Keratinocyte (primary cell): ENCODE measurements around the gene ROR2. TPM values are rescaled to one million over a fixed set of nuclear protein-coding genes. Genes with fewer than 3 reads are reported as not detected.

Source experiments
- DNase-seq: peaks from one replicate; pipeline ENCODE4 v3.0.0-alpha.2; 2011; ENCODE audit warnings: low read depth, missing footprints, low spot score
- FAIRE-seq: peaks from 2 replicates; lab custom pipeline; 2011; peaks lifted over from hg19 to GRCh38; lab: Jason Lieb, UNC
- H2AFZ ChIP-seq: 2 replicates; pipeline ENCODE4 v1.6.0; 2012; ENCODE audit warnings: low read length, control low read depth, inconsistent platforms; ENCODE audit not compliant: control insufficient read depth
- H3K27ac ChIP-seq: 2 replicates; pipeline ENCODE4 v1.5.1; 2011; ENCODE audit warnings: low read length; ENCODE audit not compliant: control insufficient read depth, insufficient read depth
- H3K27me3 ChIP-seq: 3 replicates; pipeline ENCODE4 v1.6.0; 2011; ENCODE audit warnings: low read length; ENCODE audit not compliant: control insufficient read depth, insufficient read depth; ENCODE audit errors: extremely low read depth
- H3K36me3 ChIP-seq, 2 experiments: 2 replicates in 1 of 2; 3 replicates in 1 of 2; pipeline ENCODE4 v1.5.1; 2011; ENCODE audit warnings: low read length in 2 of 2, mild to moderate bottlenecking in 1 of 2; ENCODE audit not compliant: control insufficient read depth in 2 of 2, insufficient read depth in 2 of 2; ENCODE audit errors: extremely low read depth in 1 of 2
- H3K4me1 ChIP-seq: 3 replicates; pipeline ENCODE4 v1.5.1; 2011; ENCODE audit warnings: low read length; ENCODE audit not compliant: control insufficient read depth, insufficient read depth; ENCODE audit errors: extremely low read depth
- H3K4me2 ChIP-seq: 3 replicates; pipeline ENCODE4 v1.6.0; 2011; ENCODE audit warnings: low read depth, low read length; ENCODE audit not compliant: control insufficient read depth, insufficient read depth; ENCODE audit errors: extremely low read depth
- H3K4me3 ChIP-seq, 3 experiments: fragments of 200-600 bp in 1 of 3; sonication (generic) in 1 of 3; 2 replicates in 2 of 3; 3 replicates in 1 of 3; pipeline ENCODE4 v1.5.1; 2011 to 2016; ENCODE audit warnings: low read length in 3 of 3, mild to moderate bottlenecking in 3 of 3, control low read depth in 2 of 3, inconsistent platforms in 1 of 3, low read depth in 1 of 3, mixed read lengths in 1 of 3, mixed run types in 1 of 3, moderate library complexity in 1 of 3; ENCODE audit not compliant: control insufficient read depth in 2 of 3, insufficient read depth in 2 of 3; ENCODE audit errors: extremely low read depth in 1 of 3
- H3K79me2 ChIP-seq: 2 replicates; pipeline ENCODE4 v1.6.0; 2012; ENCODE audit warnings: low read length; ENCODE audit not compliant: control insufficient read depth, insufficient read depth
- H3K9ac ChIP-seq: 3 replicates; pipeline ENCODE4 v1.6.0; 2011; ENCODE audit warnings: low read length; ENCODE audit not compliant: control insufficient read depth, insufficient read depth; ENCODE audit errors: extremely low read depth
- H3K9me1 ChIP-seq: 3 replicates; pipeline ENCODE4 v1.6.0; 2011; ENCODE audit warnings: low read length; ENCODE audit not compliant: control insufficient read depth, insufficient read depth; ENCODE audit errors: extremely low read depth
- H3K9me3 ChIP-seq: 2 replicates; pipeline ENCODE4 v1.5.1; 2012; ENCODE audit warnings: low read depth, low read length; ENCODE audit not compliant: control insufficient read depth
- H4K20me1 ChIP-seq: 3 replicates; pipeline ENCODE4 v1.6.0; 2011; ENCODE audit warnings: low read length; ENCODE audit not compliant: control insufficient read depth, insufficient read depth; ENCODE audit errors: extremely low read depth
- EZH2 ChIP-seq: IDR thresholded peaks from one replicate; pipeline ENCODE4 v1.6.1; 2012; ENCODE audit warnings: inconsistent platforms, mild to moderate bottlenecking, low read length, moderate library complexity
- dilution Hi-C: fragments of 300-500 bp; cut with MboI; formaldehyde crosslinking; loops from one replicate; pipeline ENCODE4 v1.7.0; 2020; ENCODE audit warnings: low sequenced_read_pairs; ENCODE audit not compliant: extremely low pct_ligation_motif_present
- polyA plus RNA-seq, 5 experiments: library from polyadenylated mRNA; depleted of rRNA in 3 of 5; stranded (reverse) in 3 of 5; stranded (forward) in 1 of 5; unstranded in 1 of 5; fragments of >200 nt; gene quantifications; 1 replicate in 1 of 5; 2 replicates in 3 of 5; 3 replicates in 1 of 5; pipeline versions ENCODE4 v1.2.1 to v1.2.3, GENCODE V29; 2011 to 2012; ENCODE audit warnings: missing spikeins in 2 of 5, low read depth in 1 of 5, low replicate concordance in 1 of 5
- TF ChIP-seq, protein P1 (sequence below), 3 experiments: IDR thresholded peaks in 1 of 3; conservative IDR thresholded peaks in 1 of 3; optimal IDR thresholded peaks in 1 of 3; 2 replicates in 2 of 3; 3 replicates in 1 of 3; pipeline versions ENCODE3 to v1.5.1; 2011; ENCODE audit warnings: low read length in 3 of 3, mild to moderate bottlenecking in 3 of 3, moderate library complexity in 2 of 3, control low read depth in 1 of 3, inconsistent platforms in 1 of 3; ENCODE audit not compliant: insufficient read depth in 2 of 3; ENCODE audit errors: extremely low read depth in 1 of 3

The ROR2 gene
- polyA plus RNA-seq, 1 donor (not counting 4 experiments of a cell fraction or from before 2014, with no cell fraction given), result 0.22 TPM

DNA sequence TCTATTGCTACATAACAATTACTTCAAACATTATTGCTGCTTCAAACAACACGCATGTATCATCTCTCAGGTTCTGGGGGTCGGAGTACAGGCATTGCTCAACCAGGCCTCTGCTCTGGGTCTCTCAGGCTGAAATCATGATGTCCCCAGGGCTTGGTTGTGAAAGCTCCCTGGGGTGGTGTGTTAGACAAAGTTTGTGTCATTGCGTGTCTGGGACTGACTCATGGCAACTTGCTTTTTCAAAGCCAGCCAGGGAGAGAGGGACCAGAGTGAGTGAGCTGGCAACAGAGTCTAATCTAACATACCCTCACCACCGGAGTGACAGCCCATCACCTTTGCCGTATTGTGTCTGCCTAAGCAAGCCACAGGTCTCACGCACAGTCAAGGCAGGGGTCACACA lies 267.2 kb downstream of the ROR2 start:
- DNase-seq (no peak), FAIRE-seq (no peak)
- H3K9ac ChIP-seq, result no peak overlapping the region
- H3K79me2 ChIP-seq, result no peaks in the 10 kb centered on the region
- dilution Hi-C loops, result no loop called here
- H3K9me3 ChIP-seq, result no peaks in the 10 kb centered on the region
- no peaks in the 10 kb centered on the region for H4K20me1 ChIP-seq
- H3K9me1 ChIP-seq, result no peaks in the 10 kb centered on the region
- no peak overlapping the region for H2AFZ ChIP-seq
- no peaks in the 10 kb centered on the region for H3K4me1 ChIP-seq
- no peak overlapping the region for H3K4me3 ChIP-seq
- TF ChIP-seq, protein P1, sequence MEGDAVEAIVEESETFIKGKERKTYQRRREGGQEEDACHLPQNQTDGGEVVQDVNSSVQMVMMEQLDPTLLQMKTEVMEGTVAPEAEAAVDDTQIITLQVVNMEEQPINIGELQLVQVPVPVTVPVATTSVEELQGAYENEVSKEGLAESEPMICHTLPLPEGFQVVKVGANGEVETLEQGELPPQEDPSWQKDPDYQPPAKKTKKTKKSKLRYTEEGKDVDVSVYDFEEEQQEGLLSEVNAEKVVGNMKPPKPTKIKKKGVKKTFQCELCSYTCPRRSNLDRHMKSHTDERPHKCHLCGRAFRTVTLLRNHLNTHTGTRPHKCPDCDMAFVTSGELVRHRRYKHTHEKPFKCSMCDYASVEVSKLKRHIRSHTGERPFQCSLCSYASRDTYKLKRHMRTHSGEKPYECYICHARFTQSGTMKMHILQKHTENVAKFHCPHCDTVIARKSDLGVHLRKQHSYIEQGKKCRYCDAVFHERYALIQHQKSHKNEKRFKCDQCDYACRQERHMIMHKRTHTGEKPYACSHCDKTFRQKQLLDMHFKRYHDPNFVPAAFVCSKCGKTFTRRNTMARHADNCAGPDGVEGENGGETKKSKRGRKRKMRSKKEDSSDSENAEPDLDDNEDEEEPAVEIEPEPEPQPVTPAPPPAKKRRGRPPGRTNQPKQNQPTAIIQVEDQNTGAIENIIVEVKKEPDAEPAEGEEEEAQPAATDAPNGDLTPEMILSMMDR (optimal IDR thresholded peaks at IDR 0.05 in 1 of 3, IDR thresholded peaks at IDR 0.05 in 1 of 3, conservative IDR thresholded peaks at IDR 0.05 in 1 of 3; ENCODE audit: extremely low read depth in 1 of 3, insufficient read depth in 2 of 3, low read length in 3 of 3), result no peak
- no peaks in the 10 kb centered on the region for H3K27me3 ChIP-seq
- no peak overlapping the region for H3K4me2 ChIP-seq
- no peaks in the 10 kb centered on the region for H3K36me3 ChIP-seq
- no peak overlapping the region for H3K27ac ChIP-seq

DNA sequence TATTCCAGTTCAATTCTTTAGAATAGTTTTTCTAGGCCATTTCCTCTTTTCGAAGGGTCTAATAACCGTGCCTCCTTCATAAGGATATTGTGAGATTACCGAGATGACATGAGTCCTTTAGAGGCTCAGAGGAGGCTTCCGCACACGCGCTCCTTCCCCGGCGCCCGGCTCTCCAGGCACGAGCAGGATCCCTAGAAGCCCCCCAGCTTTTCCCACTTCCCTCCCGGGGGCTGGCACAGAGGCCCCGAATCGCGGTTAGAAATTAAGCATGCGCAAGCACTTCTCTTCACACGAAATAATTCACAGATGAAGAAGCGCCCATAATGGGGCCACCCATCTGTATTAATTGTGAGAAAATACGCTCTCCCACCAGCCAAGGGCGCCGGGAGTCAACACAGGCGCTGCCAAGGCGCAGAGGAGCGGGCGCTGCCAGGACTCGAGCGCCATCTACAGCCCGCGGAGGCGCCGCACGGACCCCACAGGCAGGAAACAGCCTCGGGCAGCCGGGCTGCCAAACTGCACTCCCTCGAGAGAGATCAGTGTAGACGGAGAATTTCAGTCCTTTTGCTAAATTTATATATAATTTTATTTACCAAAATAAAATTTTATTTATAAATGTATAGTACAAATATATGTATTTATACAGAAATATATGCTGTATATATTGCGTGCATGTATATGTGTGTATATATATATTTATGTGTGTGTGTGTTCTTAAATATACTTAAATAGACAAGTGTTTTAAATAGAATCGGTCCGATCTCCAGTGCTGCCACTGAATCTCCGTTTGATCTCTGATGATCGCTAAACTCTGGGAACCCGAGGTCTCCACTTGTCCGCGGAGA lies 268.3 kb downstream of the ROR2 start:
- no peaks in the 10 kb centered on the region for H3K9me3 ChIP-seq
- H3K9me1 ChIP-seq, result no peaks in the 10 kb centered on the region
- no peak overlapping the region for H3K4me3 ChIP-seq
- no peaks in the 10 kb centered on the region for H3K79me2 ChIP-seq
- no peaks in the 10 kb centered on the region for H4K20me1 ChIP-seq
- no peak overlapping the region for H3K4me2 ChIP-seq
- H3K36me3 ChIP-seq, result no peaks in the 10 kb centered on the region
- TF ChIP-seq EZH2, result no peak
- TF ChIP-seq, protein P1 (optimal IDR thresholded peaks at IDR 0.05 in 1 of 3, IDR thresholded peaks at IDR 0.05 in 1 of 3, conservative IDR thresholded peaks at IDR 0.05 in 1 of 3; ENCODE audit: extremely low read depth in 1 of 3, insufficient read depth in 2 of 3, low read length in 3 of 3), result peak; percentile 63 to 91 (median 80)
- DNase-seq (no peak), FAIRE-seq (no peak)
- H3K27me3 ChIP-seq, result no peaks in the 10 kb centered on the region
- H2AFZ ChIP-seq, result no peak overlapping the region
- dilution Hi-C loops, result no loop called here
- no peaks in the 10 kb centered on the region for H3K4me1 ChIP-seq
- no peak overlapping the region for H3K27ac ChIP-seq
- no peak overlapping the region for H3K9ac ChIP-seq
